Hematopoietic multipotent progenitor cell treated with erythropoietin and hydrocortisone succinate and interleukin-3 and kit ligand, for 17 days (in vitro differentiated cells): ENCODE measurements around the gene RAP2C.

Experiments used
- DNase-seq: peaks from one replicate; pipeline ENCODE4 v3.0.0-alpha.2; 2015; ENCODE audit warnings: low spot score

Gene RAP2C

GRCh38 chrX:132219343-132219768 is at the start of gene RAP2C:
Gene RAP2C, minus strand, starts transcription at chrX:132219447. Its CDS starts 2,179 bp downstream, at chrX:132217268.
- peak; percentile 79 for DNase-seq

- DNase-seq: no peak
These were observed 48.1 kb upstream of the RAP2C start for GRCh38 chrX:132267392-132267791.

- DNase-seq: no peak
These were observed 47.5 kb upstream of the RAP2C start for GRCh38 chrX:132266583-132267355.

DNA sequence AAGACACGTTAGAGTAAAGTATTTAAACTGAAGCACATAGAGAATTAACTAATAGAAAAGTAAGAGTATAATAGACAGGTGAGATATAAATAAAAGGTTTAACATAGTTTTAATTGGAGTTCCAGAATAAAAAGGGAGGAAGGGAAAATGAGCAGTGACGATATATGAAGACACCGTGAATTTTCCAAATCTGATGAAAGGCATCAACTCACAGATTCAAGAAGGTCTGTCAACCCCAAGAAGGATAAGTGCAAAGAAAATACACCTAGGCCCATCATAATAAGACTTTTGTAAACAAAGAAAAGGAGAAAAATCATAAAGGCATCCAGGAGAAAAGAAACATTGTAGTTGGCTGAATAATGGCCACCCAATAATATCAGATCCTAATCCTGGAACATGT is 43.9 kb upstream of the RAP2C start:
- DNase-seq: no peak

GRCh38 chrX:132258509-132258908 is 39.3 kb upstream of the RAP2C start:
- no peak for DNase-seq

- no peak for DNase-seq
These were observed 37.9 kb upstream of the RAP2C start for GRCh38 chrX:132257116-132257515.

GRCh38 chrX:132236121-132236520 is 16.9 kb upstream of the RAP2C start:
- DNase-seq: no peak

DNA sequence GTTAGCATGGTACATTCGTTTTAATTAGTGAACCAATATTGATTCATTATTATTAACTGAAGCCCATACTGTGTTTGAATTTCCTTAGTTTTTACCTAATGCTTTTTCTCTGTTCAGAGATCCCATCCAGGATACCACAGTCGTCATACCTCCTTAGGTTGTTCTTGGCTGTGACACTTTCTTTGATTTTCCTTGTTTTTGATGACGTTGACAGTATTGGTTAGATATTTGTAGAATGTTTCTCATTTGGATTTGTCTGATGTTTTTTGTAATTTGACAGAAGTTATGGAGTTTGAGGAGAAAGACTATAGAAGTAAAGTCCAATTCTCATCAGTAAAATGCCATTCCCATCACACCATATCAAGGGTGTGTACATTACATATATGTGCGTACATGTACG is 16.2 kb upstream of the RAP2C start:
- DNase-seq: no peak

- no peak for DNase-seq
These were observed 12.3 kb upstream of the RAP2C start for GRCh38 chrX:132231587-132231986.

DNA sequence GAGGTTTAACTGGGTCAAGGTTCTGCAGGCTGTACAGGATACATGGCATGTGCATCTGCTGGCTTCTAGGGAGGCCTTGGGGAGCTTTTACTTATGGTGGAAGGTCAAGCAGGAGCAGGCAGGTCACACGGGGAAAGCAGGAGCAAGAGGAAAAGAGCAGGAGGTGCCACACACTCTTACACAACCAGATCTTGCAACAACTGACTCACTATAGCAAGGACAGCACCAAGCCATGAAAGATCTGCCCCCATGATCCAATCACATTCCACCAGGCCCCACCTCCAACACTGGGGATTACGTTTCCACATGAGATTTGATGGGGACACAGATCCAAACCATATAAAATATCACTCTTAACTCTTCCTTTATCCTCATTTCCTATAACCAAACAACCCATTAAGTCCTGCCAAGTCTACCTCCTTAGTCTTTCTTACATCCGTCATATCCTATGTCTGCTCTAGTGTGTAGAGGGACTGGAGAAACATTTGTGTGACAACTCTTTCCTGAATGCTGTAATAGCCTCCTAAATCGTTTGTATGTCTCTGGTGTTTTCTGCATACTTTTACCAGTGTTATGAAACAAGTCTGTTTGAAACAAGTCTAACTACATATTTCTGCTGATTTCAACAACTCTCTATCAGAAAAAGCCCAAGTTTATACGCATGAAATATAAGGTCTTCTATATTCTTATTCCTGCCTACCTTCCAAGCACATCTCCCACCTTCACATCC is 8.3 kb upstream of the RAP2C start:
- no peak for DNase-seq

- no peak for DNase-seq
These were observed 6.9 kb upstream of the RAP2C start for GRCh38 chrX:132226169-132226568.

DNA sequence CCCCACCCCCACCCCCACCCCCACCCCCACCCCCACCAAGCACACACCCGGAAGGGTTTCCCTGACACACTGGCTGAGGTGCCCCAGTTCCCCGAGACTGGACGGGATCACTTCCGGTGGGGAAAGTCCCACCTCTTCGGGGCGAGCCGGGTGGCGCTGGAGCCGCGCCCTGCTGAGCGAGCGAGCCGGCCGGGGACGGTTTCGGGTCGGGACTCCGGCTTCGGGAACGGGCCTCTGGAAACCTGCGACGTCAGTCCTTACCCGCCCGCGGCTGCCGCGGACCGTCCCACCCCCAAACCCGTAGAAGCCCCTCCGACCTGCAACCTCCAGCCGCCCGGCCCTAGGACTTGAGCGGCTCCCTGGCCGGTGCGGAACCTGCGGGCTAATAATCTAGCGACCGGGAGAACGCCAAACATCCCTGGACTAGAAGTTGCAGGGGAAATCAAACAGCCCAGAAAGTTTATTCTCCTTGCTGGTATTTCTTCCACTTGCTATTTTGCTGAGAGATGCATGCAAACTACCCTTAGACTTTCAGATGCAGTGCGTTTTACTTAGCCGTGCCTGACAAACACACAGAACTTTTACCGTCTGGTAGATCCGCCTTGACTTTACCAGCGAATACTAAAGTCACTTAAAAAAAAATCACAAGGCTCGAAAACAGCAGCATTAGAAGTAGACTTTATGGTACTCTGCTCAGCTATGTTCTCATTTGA is 991 bp downstream of the RAP2C start:
- DNase-seq: peak; percentile 84

DNA sequence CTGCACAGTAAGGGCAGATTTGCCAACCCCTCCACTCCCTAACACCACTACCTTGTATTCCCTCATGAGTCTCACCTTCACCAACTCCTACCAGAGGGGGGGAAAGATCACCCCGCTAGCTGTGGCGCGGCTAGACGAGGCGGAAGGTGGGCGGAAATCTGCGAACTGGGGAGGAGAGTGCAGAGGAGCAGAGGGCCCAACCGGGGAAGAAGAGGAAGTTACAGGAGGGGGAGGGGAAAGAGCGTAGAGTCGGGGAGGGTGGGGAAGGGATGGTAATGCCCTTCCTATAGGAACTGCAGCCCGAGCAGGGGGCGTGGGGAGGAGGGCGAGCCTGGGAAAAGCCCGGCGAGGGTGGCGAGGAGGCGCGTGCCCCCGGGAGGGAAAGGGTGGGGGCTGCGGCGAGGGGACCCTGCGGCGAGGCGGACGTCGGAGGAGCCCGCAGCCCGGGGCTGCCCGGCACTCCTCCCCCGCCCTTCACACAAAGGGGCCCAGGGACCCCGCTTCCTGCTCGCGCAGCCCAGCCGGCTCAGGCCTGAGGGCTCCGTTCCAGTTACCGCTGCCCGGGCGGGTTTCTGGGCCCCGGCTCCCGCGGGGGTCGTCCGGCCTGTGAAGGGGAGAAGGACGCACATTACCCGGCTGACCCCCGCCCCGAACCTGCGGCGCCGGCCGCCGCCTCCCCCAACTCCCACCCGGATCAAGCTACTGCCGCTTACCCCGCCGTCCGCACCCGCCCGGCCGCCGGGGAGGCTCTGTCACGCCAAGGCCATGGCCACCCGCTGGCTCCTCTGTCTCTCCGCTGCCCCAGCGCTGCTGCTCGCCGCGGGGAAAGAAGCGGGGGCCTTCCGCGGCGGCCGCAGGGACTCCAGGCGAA is 1.8 kb downstream of the RAP2C start:
- DNase-seq: peak; percentile 53

GRCh38 chrX:132216806-132217202 is 2.4 kb downstream of the RAP2C start:
- DNase-seq: no peak

DNA sequence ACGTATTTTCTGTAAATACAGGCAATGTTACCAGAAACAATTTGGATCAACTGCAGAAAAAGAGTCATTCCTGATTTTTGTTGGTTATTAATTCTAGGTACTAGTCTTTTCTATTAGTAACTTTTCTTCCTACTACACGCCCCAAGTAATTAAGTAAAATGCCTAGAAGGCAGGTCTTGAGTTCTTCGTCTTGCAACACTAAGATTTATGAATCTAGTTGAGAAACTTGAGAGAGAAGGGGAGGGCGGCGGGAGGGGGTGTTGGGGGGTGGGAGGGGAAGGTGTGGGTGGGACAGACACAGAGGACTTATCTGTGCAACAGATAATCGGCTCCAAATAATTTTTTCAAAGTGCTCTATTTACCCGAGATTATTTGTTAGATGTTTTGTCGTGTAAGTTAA is 3.0 kb downstream of the RAP2C start:
- no peak for DNase-seq

DNA sequence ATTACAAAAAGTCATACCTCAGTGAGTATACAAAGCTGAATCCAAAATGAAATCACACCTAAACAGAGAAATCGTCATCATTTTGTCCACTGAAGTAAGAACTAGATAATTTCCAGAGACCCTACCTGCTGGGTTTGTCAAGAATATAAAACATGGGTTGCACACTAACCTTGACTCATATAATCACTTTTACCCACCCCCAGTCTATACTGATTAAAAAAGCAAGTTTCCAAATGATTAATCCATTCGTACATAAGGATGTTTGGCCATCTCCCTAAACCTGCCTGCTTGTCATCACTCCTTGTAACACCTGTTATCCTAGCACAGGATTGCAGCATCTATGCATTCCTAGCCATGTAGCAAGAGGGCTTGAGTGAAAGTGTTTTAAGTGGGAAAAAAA is 4.7 kb downstream of the RAP2C start:
- no peak for DNase-seq

DNA sequence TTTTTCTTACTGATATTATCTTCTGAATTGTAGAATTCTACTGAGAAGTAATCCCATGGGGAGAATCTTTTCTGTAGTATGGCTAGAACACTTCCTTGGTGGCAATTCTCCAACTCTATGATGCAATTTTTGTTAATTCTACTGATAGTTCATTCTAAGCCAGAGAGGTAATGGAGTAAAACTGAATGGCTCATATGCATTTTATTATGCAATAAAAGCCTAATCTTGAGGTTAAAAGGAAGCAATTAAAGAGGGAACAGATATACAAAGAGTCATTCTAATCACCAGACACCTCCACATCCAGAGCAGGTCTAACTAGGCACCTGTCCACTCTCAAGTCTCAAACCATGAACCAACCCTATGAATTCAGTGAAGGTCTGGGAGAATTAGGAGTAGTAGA is 9.7 kb downstream of the RAP2C start:
- peak; percentile 4 for DNase-seq

DNA sequence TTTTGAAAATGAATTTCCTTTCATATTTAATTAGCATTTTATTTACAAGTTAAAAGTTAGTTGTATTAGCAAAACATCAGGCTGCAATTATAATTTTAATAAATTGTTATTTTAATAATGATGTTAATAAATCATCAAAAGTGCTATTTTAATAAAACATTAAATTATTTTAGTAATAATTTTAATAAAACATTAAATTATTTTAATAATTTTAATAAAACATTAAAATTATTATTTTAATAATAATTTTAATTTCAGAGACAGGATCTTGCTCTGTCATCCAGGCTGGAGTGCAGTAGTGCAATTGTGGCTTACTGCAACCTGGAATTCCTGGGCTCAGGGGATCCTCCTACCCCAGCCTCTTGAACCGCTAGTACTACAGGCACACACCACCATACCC is 10.8 kb downstream of the RAP2C start:
- no peak for DNase-seq

DNA sequence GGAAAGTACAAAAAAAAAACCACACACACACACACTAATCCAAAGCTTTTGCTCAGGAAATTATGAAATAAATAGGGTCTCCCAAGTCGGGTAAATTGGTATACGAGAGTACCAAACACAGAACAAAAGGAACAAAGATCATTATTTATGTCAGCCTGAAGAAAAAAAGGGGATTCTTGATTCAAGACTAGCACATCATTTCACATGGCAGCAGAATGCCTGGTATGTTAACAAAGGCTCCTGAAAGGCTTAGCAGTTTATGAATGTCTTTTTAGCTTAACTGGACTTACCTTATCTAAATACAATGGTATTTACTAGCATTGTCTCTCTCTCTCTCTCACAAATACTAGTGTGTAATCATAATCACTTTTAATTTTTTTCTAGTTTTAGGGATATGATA is 11.3 kb downstream of the RAP2C start:
- DNase-seq: no peak

GRCh38 chrX:132206259-132206658 is 13.0 kb downstream of the RAP2C start:
- DNase-seq: no peak

DNA sequence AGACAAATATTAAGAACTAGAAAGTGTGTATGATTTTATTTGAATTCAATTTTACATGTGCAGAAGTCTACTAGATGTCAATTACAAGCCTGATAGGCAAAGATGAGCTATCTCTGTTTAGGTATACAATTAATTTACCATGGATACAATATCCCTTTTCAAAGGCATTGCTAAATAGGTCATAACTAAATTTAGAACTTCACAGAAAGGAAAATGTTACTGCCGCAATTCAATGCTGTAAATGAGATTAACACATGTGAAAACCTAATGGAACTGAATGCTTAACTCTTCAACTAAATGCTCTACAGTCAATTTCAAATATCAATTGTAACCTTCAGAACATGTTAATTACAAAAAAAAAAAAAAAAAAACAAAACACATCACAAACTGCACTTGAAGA is 14.6 kb downstream of the RAP2C start:
- DNase-seq: no peak

- no peak for DNase-seq
These were observed 18.3 kb downstream of the RAP2C start for GRCh38 chrX:132200976-132201375.
